GM21447 (cell line): Measurements from ENCODE around the gene POC1A.

ENCODE experiments used
- ATAC-seq: cut with Tn5 transposase; IDR thresholded peaks from one replicate; pipeline ENCODE4 v1.9.1; 2021; ENCODE audit not compliant: unreplicated experiment

The POC1A gene

GRCh38 chr3:52154135-52155094 is at the start of gene POC1A:
Gene POC1A (minus strand): TSS chr3:52154423. CDS start chr3:52154372, 51 bp downstream.
- peak; percentile 86 for ATAC-seq

GRCh38 chr3:52203701-52204100 is 49.5 kb upstream of the POC1A start:
- ATAC-seq: no peak

DNA sequence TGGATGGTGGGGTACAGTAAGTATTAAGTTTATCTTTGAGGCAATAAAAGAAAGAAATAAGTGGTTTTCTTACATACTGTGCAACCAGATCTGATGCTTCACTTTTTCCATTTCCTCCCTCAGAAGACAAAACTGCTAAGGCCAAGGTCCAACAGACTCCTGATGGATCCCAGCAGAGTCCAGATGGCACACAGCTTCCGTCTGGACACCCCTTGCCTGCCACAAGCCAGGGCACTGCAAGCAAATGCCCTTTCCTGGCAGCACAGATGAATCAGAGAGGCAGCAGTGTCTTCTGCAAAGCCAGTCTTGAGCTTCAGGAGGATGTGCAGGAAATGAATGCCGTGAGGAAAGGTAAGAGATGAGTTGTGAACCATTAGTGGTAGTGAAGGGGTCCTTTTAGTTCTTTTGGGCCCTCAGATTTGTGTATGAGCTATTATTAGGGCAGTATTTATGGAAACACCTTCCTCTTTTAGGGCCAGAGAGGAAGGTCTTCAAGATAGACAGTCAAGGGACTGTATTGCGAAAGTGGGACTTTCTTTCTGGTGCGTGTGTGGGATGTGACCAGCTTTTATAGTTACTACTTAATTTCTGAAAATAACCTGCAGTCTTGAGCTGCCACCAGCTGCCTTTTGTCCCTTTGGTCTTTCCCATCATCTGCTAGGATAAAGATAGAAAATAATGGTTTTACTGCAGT is 48.3 kb upstream of the POC1A start:
- no peak for ATAC-seq

DNA sequence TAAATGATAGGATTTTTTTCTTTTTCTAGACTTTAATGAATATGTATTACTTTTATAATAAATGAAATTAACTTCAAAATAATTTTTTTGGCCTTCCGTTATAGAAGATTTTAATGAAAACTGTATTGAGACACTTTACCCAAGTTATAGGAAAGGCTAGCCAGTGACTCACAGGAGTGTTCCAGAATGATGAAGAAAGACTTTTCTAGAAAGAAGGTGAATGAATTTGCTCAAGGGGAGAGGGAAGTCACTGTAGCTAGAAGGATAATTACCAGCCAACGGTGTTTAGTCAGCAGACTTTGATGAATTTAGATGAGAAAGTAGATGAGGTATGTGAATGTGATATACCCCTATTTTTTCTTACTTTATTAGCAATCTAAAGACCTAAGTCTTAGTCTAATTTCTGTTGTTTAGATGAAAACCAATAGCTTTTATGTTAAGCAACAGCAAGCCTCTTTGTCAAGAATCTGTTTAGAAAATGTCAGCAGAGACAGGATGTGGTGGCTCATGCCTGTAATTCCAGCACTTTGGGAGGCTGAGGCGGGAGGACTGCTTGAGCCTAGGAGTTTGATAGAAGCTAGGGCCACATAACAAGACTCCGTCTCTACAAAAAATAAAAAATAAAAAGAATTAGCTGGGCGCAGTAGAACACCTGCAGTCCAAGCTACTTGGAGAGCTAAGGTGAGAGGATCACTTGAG is 46.9 kb upstream of the POC1A start:
- ATAC-seq: no peak

DNA sequence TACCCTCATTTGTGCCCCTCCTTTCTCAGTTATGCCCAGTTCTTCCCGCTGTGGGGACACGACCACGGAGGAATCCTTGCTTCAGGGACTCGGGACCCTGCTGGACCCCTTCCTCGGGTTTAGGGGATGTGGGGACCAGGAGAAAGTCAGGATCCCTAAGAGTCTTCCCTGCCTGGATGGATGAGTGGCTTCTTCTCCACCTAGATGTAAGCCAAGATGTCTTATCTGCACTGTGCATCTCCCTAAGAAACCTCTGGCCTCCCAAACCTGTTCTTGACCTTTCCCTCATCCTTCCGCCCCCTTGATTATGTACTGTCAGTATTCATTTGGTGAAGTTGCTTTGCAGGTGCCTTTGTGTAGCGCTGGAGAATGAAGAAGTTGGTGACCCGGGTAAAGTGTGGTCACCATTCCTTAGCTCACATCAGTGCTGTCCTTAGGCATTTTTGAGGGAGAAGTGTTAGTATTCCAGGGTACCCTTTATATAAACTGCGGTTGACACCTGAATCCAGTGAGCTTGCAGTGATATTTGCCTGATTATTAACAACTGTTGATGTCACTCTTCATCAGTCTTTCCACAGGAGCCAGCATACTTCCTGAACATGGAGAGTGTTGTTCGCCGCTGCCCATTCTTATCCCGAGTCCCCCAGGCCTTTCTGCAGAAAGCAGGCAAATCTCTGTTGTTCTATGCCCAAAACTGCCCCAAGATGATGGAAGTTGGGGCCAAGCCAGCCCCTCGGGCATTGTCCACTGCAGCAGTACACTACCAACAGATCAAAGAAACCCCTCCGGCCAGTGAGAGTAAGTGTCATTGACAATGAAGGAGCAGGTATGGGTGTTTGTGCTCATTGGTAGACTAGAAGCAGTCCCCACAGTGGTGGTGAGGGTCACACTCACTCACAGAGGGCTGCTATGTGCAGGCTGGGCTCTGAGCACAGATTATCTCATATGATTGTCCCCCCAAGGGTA is 44.7 kb upstream of the POC1A start:
- no peak for ATAC-seq

- ATAC-seq: peak; percentile 73
Measured at GRCh38 chr3:52197842-52198625, 43.8 kb upstream of the POC1A start, which contains the start of gene ALAS1. Gene ALAS1 (plus strand): TSS chr3:52198160. CDS start chr3:52199242, 1,082 bp downstream.

DNA sequence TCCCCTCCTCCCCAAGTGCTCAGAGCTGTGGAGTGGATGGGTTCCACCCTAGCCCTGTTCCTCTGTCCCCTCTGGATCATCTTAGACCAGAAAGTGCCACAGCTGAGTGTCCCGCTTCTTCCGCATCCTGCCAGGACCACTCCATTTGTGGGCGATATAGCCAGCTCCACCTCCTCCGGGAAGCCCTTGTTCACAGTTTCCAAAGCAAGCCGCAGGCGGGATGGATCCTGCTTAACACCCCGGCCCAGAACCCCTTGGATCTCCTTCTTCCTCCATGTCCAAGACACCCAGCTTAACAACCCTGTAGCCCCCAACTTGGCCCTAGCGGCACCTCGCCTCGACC is 43.2 kb upstream of the POC1A start:
- ATAC-seq: no peak

GRCh38 chr3:52196977-52197376 is 42.8 kb upstream of the POC1A start:
- no peak for ATAC-seq

GRCh38 chr3:52195823-52196331 is 41.7 kb upstream of the POC1A start:
- no peak for ATAC-seq

- ATAC-seq: no peak
Measured at GRCh38 chr3:52195291-52195597, 41.0 kb upstream of the POC1A start.

- ATAC-seq: no peak
Measured at GRCh38 chr3:52194485-52195290, 40.5 kb upstream of the POC1A start.

- no peak for ATAC-seq
Measured at GRCh38 chr3:52193065-52193464, 38.8 kb upstream of the POC1A start.

- no peak for ATAC-seq
Measured at GRCh38 chr3:52191663-52192062, 37.4 kb upstream of the POC1A start.

- ATAC-seq: no peak
Measured at GRCh38 chr3:52190294-52191074, 36.3 kb upstream of the POC1A start.

- no peak for ATAC-seq
Measured at GRCh38 chr3:52188556-52188955, 34.3 kb upstream of the POC1A start.

DNA sequence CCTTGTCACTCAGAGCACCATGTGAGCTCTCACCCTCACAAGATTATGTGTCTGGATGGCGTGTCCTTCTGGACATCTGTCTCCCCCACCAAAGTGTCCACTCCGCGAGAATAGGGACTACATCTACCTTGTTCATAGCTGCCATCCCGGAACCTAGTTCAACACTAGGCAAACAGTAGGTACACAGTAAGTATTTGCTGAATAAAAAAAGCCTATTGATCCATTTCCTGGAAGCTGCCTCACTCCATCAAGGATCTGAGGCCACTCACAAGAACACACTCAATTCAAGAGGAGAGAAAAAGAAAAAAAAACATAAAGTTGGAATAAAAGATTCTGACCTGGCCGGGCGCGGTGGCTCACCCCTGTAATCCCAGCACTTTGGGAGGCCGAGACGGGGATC is 32.5 kb upstream of the POC1A start:
- ATAC-seq: no peak

GRCh38 chr3:52185837-52186236 is 31.6 kb upstream of the POC1A start:
- ATAC-seq: no peak

- no peak for ATAC-seq
Measured at GRCh38 chr3:52185311-52185710, 31.1 kb upstream of the POC1A start.
